Measurements from ENCODE around the gene CCDC40. TPM values are rescaled to one million over a fixed set of nuclear protein-coding genes. Genes with fewer than 3 reads are reported as not detected.

The CCDC40 gene
- total RNA-seq, 2 experiments from 2014 or later: 0.64 to 0.77 TPM

DNA sequence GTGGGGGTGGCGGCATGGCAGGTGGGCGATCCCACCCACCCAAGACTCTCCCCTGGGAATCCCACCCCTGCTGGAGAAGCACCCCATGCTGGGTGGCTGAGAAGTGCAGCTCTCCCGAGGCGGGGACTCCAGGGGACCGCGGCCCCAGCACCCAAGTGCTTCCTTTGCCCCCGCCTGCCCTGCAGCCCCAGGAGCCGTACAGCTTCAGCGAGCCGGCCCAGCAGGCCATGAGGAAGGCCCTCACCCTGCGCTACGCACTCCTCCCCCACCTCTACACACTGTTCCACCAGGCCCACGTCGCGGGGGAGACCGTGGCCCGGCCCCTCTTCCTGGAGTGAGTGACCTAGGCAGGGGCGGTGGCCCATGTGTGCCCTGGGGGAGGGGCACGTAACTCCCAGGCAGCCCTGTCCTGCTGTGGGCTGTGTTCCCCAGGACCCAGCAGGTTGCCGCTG lies 76.6 kb downstream of the CCDC40 start:
- H3K27me3 Mint-ChIP-seq: no peaks in the 10 kb centered on the region
- no peak overlapping the region for H3K27ac Mint-ChIP-seq
- TF ChIP-seq, protein P1, sequence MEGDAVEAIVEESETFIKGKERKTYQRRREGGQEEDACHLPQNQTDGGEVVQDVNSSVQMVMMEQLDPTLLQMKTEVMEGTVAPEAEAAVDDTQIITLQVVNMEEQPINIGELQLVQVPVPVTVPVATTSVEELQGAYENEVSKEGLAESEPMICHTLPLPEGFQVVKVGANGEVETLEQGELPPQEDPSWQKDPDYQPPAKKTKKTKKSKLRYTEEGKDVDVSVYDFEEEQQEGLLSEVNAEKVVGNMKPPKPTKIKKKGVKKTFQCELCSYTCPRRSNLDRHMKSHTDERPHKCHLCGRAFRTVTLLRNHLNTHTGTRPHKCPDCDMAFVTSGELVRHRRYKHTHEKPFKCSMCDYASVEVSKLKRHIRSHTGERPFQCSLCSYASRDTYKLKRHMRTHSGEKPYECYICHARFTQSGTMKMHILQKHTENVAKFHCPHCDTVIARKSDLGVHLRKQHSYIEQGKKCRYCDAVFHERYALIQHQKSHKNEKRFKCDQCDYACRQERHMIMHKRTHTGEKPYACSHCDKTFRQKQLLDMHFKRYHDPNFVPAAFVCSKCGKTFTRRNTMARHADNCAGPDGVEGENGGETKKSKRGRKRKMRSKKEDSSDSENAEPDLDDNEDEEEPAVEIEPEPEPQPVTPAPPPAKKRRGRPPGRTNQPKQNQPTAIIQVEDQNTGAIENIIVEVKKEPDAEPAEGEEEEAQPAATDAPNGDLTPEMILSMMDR (IDR thresholded peaks at IDR 0.05): no peak
- ChIA-PET POLR2A (no interaction called here), CTCF (interaction anchor here (0.5 kb wide), 1 partner anchor 98 kb away, joined by 3 read pairs; no protein-coding TSS in a partner anchor)
- no peak for ATAC-seq (ENCODE audit: poor library complexity)
- Histone ChIP-seq H3K4me1 (ENCODE audit: insufficient read depth, low read length) (no peaks in the 10 kb centered on the region), H3K36me3 (ENCODE audit: insufficient read depth, low read length) (no peaks in the 10 kb centered on the region), H3K9me3 (ENCODE audit: control insufficient read depth in 1 of 2, insufficient read depth in 1 of 2, low read length in 2 of 2) (no peaks in the 10 kb centered on the region), H3K27ac (ENCODE audit: low read depth in 1 of 2, low read length in 2 of 2) (no peak overlapping the region), H3K27me3 (ENCODE audit: control insufficient read depth in 1 of 2, insufficient read depth in 2 of 2, low read length in 2 of 2) (no peaks in the 10 kb centered on the region), H3K4me3 (ENCODE audit: low read length) (no peak overlapping the region)
- no peak overlapping the region for H3K4me3 Mint-ChIP-seq
- H3K36me3 Mint-ChIP-seq (ENCODE audit: low read depth): no peaks in the 10 kb centered on the region
- intact Hi-C loops (cut with DNase I, micrococcal nuclease): no loop called here
- H3K4me1 Mint-ChIP-seq (ENCODE audit: low read depth): no peaks in the 10 kb centered on the region
- no peaks in the 10 kb centered on the region for H3K9me3 Mint-ChIP-seq
- no peak for DNase-seq

GRCh38 chr17:80114758-80115157 lies 78.3 kb downstream of the CCDC40 start:
- POLR2A ChIA-PET: no interaction called here
- Histone ChIP-seq H3K36me3 (ENCODE audit: insufficient read depth, low read length) (no peaks in the 10 kb centered on the region), H3K9me3 (ENCODE audit: control insufficient read depth in 1 of 2, insufficient read depth in 1 of 2, low read length in 2 of 2) (no peaks in the 10 kb centered on the region), H3K4me1 (ENCODE audit: insufficient read depth, low read length) (no peaks in the 10 kb centered on the region), H3K27me3 (ENCODE audit: control insufficient read depth in 1 of 2, insufficient read depth in 2 of 2, low read length in 2 of 2) (no peaks in the 10 kb centered on the region), H3K4me3 (ENCODE audit: low read length) (no peak overlapping the region), H3K27ac (ENCODE audit: low read depth in 1 of 2, low read length in 2 of 2) (no peak overlapping the region)
- H3K4me3 Mint-ChIP-seq: no peak overlapping the region
- H3K36me3 Mint-ChIP-seq (ENCODE audit: low read depth): no peaks in the 10 kb centered on the region
- intact Hi-C loops (cut with DNase I, micrococcal nuclease): no loop called here
- no peak for ATAC-seq (ENCODE audit: poor library complexity)
- no peak for DNase-seq
- H3K27me3 Mint-ChIP-seq: no peaks in the 10 kb centered on the region
- no peaks in the 10 kb centered on the region for H3K9me3 Mint-ChIP-seq
- TF ChIP-seq, protein P1 (IDR thresholded peaks at IDR 0.05): no peak
- CTCF ChIA-PET: no interaction called here
- H3K4me1 Mint-ChIP-seq (ENCODE audit: low read depth): no peaks in the 10 kb centered on the region
- no peak overlapping the region for H3K27ac Mint-ChIP-seq

DNA sequence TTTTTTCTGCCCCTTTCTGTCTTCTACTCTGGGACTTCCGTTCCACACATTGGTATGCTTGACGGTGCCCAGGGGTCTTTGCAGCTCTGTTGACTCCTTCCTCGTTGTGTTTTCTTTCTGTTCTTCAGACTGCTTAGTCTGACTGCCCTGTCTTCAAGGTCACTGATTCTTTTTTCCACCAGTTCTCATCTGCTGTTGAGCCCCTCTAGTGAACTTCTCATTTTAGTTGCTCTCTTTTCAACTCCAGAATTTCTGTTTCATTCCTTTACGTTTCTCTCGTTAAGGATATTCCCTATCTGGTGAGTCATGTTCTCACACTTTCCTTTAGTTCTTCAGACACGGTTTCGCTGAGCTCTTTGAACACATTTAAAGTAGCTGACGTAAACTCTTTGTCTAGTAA lies 78.7 kb downstream of the CCDC40 start:
- no peaks in the 10 kb centered on the region for H3K9me3 ChIP-seq (ENCODE audit: control insufficient read depth in 1 of 2, insufficient read depth in 1 of 2, low read length in 2 of 2)
- no peak for DNase-seq
- no peaks in the 10 kb centered on the region for H3K27me3 ChIP-seq (ENCODE audit: control insufficient read depth in 1 of 2, insufficient read depth in 2 of 2, low read length in 2 of 2)
- no peaks in the 10 kb centered on the region for H3K36me3 Mint-ChIP-seq (ENCODE audit: low read depth)
- no peaks in the 10 kb centered on the region for H3K4me1 Mint-ChIP-seq (ENCODE audit: low read depth)
- H3K4me3 ChIP-seq (ENCODE audit: low read length): no peak overlapping the region
- no peak overlapping the region for H3K27ac Mint-ChIP-seq
- H3K4me3 Mint-ChIP-seq: no peak overlapping the region
- intact Hi-C loops (cut with DNase I, micrococcal nuclease): no loop called here
- no peak for ATAC-seq (ENCODE audit: poor library complexity)
- ChIA-PET CTCF (no interaction called here), POLR2A (no interaction called here)
- H3K27me3 Mint-ChIP-seq: no peaks in the 10 kb centered on the region
- no peaks in the 10 kb centered on the region for H3K9me3 Mint-ChIP-seq
- H3K36me3 ChIP-seq (ENCODE audit: insufficient read depth, low read length): no peaks in the 10 kb centered on the region
- no peaks in the 10 kb centered on the region for H3K4me1 ChIP-seq (ENCODE audit: insufficient read depth, low read length)
- no peak overlapping the region for H3K27ac ChIP-seq (ENCODE audit: low read depth in 1 of 2, low read length in 2 of 2)
- TF ChIP-seq, protein P1 (IDR thresholded peaks at IDR 0.05): no peak

Data from CD4-positive, alpha-beta T cell (primary cell).